ENCODE data around the gene DLX3.

DLX3 gene

DNA sequence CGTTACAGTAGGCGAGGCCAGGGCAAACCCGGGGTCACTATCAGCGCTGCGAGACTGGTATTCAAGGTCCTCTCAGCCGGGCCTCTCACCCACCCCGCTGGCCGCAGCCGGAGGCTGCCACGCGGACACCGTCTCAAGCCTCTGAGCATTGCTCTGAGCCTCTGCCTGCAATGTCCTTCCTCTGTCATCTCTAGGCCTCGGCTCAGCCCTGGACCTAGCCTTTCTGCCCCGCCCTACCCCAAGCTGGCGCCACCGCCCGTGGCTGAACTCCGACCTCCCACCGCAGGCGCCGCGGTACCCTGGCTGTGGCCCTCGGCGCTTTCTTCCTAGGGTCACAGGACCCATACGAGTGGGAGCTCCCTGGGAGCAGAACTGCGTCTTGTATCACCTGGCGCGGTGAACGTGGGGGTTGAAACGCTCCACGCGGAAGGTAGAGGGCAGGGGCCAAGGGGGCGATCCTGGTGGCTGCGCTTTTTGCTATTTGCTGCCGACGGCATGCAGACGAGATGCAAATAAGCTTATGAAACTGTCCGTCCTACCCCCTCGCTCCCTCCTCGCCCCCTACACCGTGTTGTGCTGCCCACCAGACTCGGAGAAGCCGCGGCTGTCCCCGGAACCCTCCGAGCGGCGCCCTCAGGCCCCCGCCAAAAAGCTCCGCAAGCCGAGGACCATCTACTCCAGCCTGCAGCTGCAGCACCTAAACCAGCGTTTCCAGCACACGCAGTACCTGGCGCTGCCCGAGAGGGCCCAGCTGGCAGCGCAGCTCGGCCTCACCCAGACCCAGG, 22.3 kb downstream of the DLX3 start:
- DNase-seq (ENCODE audit: low spot score), result peak; percentile 80

DNA sequence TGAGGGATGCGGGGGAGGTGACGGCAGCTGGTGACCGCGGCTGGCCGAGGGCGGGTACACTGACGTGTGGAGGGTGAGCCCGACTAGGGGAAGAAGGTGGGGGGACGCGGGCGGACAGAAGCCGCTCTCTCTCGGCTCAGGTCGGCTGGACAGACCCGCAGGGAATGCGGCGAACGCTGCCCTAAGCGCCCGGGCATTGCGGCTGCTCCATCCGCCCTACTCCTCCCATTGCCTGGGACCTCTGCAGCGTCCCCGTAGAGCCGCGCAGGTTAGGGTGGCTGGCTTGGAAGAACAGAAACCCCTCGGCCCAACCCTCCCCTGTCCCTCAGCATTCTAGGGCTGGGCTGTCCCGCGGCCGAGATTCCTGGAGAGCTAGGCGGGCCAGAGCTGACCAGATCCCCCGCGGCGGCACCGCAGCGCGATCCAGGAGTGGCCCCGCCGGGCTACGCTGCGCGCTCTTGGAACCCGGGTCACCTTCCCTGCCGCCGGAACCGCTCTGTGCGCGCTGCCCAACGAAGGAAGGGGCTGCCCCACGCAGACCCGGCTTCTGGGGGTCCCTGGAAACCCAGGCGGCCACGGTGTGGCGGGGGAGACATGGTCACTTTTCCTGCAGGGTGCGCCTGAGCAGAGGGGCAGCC, 23.1 kb downstream of the DLX3 start:
- DNase-seq (ENCODE audit: low spot score), result peak; percentile 78

DNA sequence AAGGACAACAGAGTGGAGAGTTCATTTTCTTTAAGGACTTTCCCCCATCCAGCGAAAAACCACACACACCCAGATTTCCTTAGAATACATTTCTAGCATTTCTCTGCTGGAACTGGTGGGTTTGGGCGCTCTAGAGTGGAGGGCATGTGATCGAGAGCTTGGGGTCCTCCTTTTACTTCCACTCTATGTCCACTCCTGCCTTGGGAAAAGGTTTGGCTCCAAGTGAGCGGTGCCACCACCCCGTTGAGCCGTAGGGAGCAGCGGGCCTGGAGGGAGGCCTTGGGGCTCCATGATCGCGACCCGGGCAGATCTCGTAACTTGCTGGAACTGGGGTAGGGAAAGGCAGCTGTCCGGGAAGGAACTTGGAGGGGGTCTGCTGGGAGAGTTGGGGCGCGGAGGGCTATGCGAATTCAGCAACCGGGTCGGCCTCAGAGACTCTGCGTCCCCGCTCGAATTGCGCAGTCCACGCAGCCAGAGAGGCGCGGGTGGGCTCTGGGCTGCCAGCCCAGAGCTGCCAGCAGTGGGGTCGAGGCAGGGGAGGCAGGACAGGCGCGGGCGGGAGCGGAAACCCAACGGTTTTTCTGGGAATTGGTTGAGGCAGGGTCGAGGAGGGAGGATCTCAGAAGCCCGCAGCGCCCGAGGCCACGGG, 23.7 kb downstream of the DLX3 start:
- no peak for DNase-seq (ENCODE audit: low spot score)

DNA sequence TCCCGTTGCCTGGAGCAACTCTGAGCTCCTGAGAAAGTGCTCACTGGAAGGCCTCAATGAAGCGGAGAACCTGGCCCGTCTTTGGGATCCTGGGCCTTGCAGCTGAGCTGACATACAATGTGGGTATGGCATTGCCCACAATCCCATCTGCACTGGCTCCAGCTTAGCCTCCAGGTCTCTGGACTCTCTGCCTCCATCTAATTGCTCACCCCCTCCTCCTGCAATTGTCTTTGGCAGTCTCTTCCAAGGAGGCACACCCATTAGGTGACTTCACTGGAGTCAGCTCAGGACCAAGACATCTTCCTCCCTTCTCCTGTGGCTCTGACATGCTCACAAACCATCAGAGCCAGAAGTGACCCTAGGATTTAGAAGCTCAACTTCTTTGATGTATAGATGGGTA, 24.5 kb downstream of the DLX3 start:
- DNase-seq (ENCODE audit: low spot score), result no peak

DNA sequence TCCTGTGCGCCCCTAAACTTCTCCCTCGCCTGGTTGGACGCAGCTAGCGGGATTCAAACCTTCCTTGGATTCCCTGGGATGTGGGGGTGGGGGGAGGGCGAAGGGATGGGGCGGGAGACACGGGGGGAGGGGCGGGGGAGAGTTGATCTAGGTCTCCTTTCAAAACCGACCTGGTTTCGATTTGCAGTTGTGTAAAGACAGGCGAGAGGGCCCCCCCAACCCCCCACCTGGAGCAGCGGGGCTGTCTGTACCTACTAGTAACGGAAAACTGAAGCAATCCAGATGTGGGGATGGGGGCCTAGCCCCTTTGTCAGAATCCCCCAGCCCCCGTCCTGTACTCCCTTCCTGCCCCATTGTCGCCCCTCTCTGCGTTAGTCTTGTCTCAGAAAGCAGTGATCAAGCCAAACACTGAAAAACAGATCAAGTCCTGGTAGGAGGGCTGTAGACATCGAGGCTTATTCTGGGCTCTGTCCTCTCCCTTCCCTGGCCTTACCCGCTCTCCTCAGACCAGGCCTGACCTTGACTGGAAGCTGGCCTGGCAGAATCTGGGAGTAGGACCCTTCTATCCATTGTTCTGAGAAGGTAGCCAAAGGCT, 25.1 kb downstream of the DLX3 start:
- DNase-seq (ENCODE audit: low spot score), result no peak

DNA sequence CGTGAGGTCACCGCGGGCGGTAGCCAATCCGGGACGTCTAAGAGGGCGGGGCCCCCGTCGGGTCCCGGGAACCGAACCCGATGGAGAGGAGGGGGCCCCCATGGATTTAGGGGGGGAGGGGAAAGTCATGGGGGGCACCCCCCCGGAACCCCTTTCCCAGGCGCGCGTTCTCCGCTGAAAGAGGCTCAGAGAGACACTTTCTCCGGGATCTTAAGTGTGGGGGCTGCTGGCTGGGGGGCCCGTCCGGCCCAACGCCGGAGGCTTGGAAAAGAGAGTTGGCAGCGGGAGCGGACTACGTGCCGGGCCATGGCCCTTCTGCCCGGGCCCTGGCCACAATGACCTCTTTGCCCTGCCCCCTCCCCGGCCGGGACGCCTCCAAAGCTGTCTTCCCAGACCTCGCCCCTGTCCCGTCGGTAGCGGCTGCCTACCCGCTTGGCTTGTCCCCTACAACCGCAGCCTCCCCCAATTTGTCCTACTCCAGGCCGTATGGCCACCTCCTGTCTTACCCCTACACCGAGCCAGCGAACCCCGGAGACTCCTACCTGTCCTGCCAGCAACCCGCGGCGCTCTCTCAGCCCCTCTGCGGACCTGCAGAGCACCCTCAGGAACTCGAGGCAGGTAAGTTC, 25.8 kb downstream of the DLX3 start, which contains the start of gene DLX4:
TSS of gene DLX4 (plus strand) at position 57 of the 626 bp plus-strand sequence. CDS start at position 336, 279 bp downstream.
- no peak for DNase-seq (ENCODE audit: low spot score)

DNA sequence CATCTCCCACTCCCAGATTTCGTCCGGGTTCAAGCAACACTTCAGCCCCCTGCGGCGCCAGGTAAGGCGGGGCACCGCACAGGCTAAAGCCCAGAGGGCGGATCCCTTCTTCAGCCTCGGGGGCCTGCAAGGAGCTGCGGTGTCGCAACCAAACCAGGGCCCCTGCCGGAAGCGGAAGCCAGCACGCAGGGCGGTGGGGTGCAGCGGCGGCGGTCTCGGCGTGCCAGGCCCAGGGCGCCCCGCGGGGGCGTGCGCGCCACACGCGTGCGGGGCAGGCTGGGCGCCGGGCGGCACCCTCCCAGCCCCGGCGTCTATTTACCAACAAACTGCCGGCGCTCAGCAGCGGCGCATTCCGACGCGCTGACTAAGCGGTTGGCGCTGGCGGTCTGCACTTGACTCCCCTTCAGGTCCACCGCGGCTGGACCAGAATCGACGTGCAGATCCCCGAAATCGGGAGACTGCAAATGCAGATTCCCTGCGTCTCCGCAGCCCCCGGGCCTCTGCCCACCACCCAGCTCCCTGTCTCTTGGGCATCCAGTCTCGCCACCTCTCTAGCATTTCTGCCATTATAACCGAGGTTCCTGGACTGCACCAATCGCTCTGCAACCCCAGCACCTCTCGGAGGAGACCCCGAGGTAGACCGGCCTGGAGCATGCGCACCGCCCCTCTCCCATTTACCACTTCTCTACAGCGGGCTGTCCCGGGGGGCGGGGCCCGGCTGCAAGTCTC, 26.5 kb downstream of the DLX3 start:
- peak; percentile 93 for DNase-seq (ENCODE audit: low spot score)

DNA sequence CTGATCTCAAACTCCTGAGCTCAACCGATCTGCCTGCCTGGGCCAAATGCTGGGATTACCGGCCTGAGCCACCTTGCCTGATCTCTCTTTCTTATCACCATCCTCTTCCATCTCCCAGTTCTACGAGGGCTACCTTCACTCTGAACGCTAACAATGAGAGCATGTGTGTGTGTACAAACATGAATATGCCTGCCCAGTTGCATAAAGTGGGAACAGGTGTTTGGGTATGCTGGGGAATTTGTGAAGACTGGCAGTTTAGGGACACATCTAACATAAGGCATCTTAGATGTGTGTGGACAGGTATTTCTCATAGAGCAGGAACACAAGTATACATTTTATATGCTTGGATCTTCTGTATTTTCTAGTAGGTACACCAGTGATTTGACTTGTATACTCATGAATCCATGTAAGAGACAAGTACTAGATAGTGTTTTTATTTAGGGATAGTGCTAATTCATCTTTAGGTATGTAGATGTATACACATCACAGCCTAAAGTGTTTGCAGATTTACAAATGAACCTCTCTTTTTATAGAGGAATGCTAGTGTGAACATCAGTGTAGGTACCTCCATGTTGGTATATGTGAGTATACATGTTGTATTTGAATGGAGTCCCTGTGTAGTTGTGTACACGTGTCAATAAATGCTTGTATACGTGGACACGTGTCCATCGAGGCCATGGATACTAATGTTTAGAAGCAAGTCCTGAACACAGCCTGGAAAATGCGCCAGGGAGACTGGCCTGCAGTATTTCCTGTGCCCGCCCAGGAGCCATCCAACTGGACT, 27.2 kb downstream of the DLX3 start:
- no peak for DNase-seq (ENCODE audit: low spot score)

DNA sequence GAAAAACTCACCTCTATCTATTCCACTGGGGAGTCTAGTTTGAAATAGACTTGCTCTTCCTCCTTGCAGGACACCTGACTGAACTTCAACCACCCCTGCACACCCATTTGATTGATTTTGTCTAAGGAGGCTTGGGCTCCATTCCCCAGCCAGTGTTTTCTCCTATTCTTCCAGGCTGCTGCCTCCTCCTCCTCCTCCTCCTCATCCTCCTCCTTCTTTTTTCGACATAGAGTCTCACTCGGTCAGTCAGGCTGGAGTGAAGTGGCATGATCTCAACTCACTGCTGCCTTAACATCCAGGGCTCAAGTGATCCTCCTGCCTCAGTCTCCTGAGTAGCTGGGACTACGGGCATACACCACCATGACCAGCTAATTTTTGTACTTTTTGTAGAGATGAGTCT, 27.8 kb downstream of the DLX3 start:
- no peak for DNase-seq (ENCODE audit: low spot score)

DNA sequence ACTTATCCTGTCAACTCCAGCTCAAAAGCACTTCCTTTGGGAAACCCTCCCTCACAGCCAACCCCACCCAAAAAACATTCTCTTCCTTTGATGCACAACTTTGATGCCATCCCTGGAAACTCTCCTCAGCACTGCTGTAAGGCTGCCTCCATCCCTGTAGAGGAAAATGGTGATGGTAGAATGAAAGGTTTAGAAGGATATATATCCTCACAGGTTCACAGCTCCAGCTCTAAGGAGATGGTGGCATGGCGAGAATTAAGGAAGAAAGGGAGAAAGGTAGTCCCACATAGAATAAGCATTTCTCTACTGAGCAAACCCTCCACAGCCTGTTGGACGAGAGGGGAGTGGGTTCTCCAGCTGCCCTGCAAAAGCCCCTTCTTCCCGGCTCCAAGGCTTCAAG, 28.3 kb downstream of the DLX3 start:
- no peak for DNase-seq (ENCODE audit: low spot score)

DNA sequence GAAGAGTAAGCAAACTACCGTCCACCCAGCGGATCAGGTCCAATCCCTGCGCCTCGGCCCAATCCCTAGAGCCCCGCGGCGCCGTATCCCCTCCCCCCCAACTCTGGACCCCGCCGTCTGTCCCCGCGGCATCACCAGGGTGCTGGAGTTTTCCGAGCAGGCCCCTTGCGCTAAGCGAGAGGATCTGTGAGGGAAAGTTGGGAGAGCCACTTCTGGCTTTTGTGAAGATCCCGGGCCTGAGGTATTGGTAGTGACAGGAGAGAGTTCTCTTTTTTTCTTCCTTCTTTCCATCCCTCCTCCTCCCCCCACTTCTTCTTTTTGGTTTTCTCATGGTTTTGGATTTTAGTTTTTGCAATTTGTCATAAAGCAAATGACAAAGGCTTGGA, 29.5 kb downstream of the DLX3 start:
- DNase-seq (ENCODE audit: low spot score), result no peak

DNA sequence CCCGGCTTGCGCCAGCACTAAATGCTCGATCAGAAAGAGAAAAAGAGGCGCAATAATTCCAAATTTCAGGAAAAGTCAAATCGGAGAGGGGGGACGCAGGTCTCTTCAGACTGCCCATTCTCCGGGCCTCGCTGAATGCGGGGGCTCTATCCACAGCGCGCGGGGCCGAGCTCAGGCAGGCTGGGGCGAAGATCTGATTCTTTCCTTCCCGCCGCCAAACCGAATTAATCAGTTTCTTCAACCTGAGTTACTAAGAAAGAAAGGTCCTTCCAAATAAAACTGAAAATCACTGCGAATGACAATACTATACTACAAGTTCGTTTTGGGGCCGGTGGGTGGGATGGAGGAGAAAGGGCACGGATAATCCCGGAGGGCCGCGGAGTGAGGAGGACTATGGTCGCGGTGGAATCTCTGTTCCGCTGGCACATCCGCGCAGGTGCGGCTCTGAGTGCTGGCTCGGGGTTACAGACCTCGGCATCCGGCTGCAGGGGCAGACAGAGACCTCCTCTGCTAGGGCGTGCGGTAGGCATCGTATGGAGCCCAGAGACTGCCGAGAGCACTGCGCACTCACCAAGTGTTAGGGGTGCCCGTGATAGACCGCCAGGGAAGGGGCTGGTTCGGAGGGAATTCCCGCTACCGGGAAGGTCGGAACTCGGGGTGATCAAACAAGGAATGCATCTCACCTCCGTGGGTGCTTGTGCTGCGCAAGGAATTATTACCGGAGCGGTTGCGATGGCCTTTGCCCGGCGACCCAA, 30.1 kb downstream of the DLX3 start:
- no peak for DNase-seq (ENCODE audit: low spot score)

DNA sequence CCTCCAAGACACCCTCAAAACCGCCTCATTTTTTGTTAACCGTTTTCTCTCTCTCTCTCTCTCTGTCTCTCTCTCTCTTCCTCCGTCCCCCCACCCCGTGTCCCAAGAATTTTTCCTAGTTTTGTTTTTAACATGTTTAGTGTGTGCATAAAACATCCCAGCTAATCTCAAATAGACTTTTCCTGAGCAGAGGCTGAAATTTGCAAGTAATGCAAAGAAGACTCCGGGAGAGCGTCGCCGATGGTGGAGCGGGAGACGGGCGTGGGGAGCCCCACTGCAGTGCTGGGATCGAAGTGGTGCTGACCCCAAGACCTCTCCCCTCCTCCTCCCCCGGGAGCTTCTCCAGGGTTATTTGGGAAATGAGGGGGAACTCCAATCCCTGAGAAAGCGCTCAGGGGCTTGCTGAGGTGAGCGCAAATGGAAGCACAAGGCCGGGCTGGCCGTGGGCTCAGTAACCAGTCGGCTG, 30.7 kb downstream of the DLX3 start:
- DNase-seq (ENCODE audit: low spot score), result no peak

DNA sequence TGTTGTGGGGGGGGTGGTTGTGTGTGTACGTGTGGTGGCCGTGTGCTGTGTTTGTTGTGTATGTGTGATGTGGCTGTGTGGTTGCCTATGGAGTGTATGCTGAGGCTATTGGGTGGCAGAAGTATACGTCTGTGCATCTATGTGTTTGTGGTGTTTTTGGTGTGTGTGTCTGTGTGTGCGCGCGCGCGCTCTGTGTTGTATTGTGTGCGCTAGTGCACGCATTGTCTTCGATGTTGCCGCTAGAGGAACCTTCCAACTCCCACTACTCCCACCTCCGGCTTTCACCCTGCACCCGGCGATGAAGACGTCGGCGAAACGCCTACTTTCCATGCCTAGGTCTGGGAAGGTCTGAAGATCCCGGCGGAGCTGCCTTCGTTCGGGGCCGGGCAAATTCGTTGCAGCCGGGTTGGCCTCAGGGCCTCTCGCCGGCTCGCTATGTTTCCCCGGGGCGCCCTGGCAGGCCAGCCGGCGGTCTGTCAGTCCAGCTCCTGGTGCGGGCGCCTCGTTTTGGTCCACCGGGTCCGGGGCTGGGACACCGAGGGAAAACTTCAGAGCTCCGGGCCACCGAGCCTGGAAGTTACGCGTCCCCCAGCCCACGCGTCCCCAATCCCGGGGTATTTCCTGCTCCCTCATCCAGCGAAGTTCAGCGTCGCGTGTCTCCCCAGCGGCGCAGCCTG, 31.3 kb downstream of the DLX3 start:
- peak; percentile 83 for DNase-seq (ENCODE audit: low spot score)

DNA sequence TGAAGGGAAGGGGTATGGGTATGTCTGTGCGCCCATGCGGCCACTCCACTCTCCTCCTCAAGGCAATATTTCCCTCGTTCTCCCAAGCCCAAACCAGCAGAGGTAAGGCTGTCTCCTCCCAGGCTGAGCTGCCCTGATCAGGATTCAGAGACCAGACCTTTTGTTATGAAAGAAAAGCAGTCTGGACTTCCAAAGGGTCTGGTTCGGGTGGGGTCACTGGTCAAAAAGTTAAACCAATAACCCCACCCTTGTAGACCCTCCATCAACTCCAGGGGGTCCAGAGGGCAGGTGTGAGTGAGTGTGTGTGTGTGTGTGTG, 31.8 kb downstream of the DLX3 start:
- DNase-seq (ENCODE audit: low spot score), result no peak

DNA sequence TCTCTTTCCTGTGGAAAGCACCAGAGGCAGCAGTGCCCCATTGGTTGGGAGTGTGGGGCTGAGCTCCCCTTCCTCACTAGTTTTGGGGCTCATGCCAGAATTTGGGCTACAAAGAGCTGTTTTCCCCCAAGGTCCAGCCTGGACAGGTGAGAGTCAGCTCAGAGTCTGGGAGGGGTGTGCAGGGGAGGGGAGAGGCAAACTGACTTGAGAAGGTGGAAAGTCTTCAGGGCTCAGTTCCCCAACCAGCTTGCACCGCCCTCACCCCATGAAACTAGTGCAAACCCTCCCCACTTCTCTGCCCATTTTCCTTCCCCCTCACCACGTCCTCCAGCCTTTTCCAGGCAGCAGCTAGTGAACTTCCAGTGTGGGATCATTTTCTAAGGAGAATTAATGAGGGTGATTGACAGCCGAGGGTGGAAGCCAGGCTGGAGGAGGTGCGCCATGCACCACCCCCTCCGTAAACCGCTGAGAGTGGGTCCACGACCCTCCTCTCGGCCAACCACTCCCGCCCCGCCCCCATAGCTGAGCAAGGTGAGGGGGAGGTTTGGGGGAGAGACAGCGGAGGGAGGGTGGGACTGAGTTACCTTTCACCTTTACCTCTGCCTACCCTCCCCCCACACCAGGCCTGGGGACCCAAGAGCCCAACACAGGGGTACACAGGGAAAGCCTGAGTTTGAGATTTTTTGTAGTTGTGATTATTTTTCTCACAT, 32.3 kb downstream of the DLX3 start:
- DNase-seq (ENCODE audit: low spot score), result no peak

DNA sequence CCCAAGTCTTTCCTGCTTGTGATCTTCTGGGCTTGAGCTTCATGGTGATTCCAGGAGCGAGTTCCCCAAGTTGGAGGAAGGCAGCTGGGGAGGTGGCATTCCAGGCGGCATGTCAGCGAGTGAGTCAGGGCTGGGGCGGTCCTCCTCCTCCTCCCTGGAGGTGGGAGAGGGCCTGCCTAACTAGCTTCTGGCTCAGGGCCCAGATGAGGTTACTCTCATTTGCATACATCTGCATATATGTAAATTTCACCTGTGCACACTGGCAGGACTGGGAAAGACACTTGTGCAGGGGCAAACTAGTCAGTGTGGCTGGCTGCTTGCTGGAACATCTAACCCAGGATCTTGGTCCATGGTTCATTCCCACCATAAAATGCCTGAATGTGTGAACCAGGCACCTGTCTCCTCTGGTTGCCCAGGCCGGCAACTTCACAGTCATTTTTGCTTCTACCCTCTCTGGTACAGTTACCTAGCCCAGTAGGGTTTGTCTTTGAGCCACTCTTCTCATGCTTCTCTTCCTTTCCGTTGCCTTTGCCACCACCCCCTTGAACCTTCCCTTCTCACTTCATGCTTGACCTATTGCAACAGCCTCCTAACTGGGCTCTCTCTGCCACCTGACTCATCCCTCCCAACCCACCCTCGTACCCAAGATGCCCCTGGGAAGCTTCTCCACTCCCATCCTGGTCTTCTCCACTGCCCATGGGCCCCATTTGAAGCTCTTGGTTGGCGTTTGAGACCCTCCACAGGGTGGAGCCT, 35.7 kb downstream of the DLX3 start:
- no peak for DNase-seq (ENCODE audit: low spot score)

DNA sequence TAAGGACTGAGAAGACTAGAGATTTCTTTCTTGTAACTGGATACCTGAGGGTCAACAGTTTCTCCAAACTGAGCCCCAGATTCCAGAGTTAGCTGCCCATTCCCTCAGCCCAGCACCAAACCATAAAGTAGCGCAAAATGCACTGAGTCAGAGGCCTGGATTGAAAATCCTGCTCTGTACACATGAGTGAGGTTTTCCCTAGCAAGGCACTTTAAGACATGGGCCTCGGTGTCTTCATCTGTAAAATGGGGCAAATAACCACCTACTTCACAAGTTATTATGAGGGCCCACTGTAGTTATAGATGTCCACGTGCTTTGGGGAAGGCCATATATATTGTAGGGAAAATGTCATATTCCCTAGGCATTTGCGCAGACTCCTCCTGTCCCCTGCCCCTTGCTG, 36.3 kb downstream of the DLX3 start:
- DNase-seq (ENCODE audit: low spot score), result no peak

Measured in ecto neural progenitor cell (in vitro differentiated cells).